Parathyroid adenoma (tissue), 2 donors: ENCODE data around the gene SMPDL3B.

Experiments used
- H2AFZ ChIP-seq: fragments of 300-600 bp; sonication (generic); one replicate; pipeline ENCODE4 v1.7.0; 2017; ENCODE audit warnings: antibody characterized with exemption, mild to moderate bottlenecking
- H3K27ac ChIP-seq: fragments of 300-600 bp; sonication (generic); one replicate; pipeline ENCODE4 v1.7.0; 2017
- H3K27me3 ChIP-seq: fragments of 300-600 bp; sonication (generic); one replicate; pipeline ENCODE4 v1.7.0; 2017; ENCODE audit warnings: low read length; ENCODE audit not compliant: control insufficient read depth, insufficient read depth
- H3K36me3 ChIP-seq: fragments of 300-600 bp; sonication (generic); one replicate; pipeline ENCODE4 v1.7.0; 2017; ENCODE audit warnings: low read length; ENCODE audit not compliant: control insufficient read depth, insufficient read depth
- H3K4me1 ChIP-seq: fragments of 300-600 bp; sonication (generic); one replicate; pipeline ENCODE4 v1.7.0; 2017; ENCODE audit warnings: control low read depth
- H3K4me2 ChIP-seq: fragments of 300-600 bp; sonication (generic); one replicate; pipeline ENCODE4 v1.7.0; 2017; ENCODE audit warnings: low read length
- H3K4me3 ChIP-seq: fragments of 300-600 bp; sonication (generic); one replicate; pipeline ENCODE4 v1.7.0; 2017; ENCODE audit warnings: low read depth, low read length
- H3K79me2 ChIP-seq: fragments of 300-600 bp; sonication (generic); one replicate; pipeline ENCODE4 v1.7.0; 2017; ENCODE audit warnings: control low read depth
- H3K9ac ChIP-seq: fragments of 300-600 bp; sonication (generic); one replicate; pipeline ENCODE4 v1.7.0; 2017; ENCODE audit warnings: mild to moderate bottlenecking
- H3K9me3 ChIP-seq: fragments of 300-600 bp; sonication (generic); one replicate; pipeline ENCODE4 v1.7.0; 2017; ENCODE audit warnings: low read length; ENCODE audit not compliant: control insufficient read depth
- CTCF ChIP-seq: fragments of 300-600 bp; sonication (generic); IDR thresholded peaks from one replicate; pipeline ENCODE4 v1.7.0; 2017; ENCODE audit warnings: antibody characterized with exemption, mild to moderate bottlenecking
- donor health status: primary hyperparathyroidism.

Gene SMPDL3B

GRCh38 chr1:27937524-27937836 lies 2.7 kb downstream of the SMPDL3B start:
- Histone ChIP-seq H3K9me3 (no peaks in the 10 kb centered on the region), H3K4me2 (no peak overlapping the region), H3K9ac (no peak overlapping the region), H2AFZ (no peak overlapping the region), H3K4me1 (peaks cover 2% of the 10 kb centered on the region), H3K27me3 (no peaks in the 10 kb centered on the region), H3K27ac (no peak overlapping the region), H3K36me3 (no peaks in the 10 kb centered on the region), H3K79me2 (no peaks in the 10 kb centered on the region), H3K4me3 (no peak overlapping the region)
- TF ChIP-seq CTCF = no peak

- H3K79me2 ChIP-seq = no peaks in the 10 kb centered on the region
- no peak for TF ChIP-seq CTCF
- no peak overlapping the region for H3K9ac ChIP-seq
- H3K27me3 ChIP-seq = no peaks in the 10 kb centered on the region
- H3K27ac ChIP-seq = no peak overlapping the region
- peaks cover 2% of the 10 kb centered on the region for H3K4me1 ChIP-seq
- no peak overlapping the region for H2AFZ ChIP-seq
- H3K4me2 ChIP-seq = no peak overlapping the region
- H3K4me3 ChIP-seq = no peak overlapping the region
- no peaks in the 10 kb centered on the region for H3K9me3 ChIP-seq
- H3K36me3 ChIP-seq = no peaks in the 10 kb centered on the region
Observed at GRCh38 chr1:27938488-27938887, 3.7 kb downstream of the SMPDL3B start.

GRCh38 chr1:27940297-27940696 lies 5.5 kb downstream of the SMPDL3B start:
- H3K27ac ChIP-seq = no peak overlapping the region
- no peaks in the 10 kb centered on the region for H3K4me1 ChIP-seq
- no peaks in the 10 kb centered on the region for H3K36me3 ChIP-seq
- H3K27me3 ChIP-seq = no peaks in the 10 kb centered on the region
- no peak overlapping the region for H2AFZ ChIP-seq
- H3K9me3 ChIP-seq = no peaks in the 10 kb centered on the region
- no peak overlapping the region for H3K9ac ChIP-seq
- no peak for TF ChIP-seq CTCF
- H3K4me2 ChIP-seq = no peak overlapping the region
- no peaks in the 10 kb centered on the region for H3K79me2 ChIP-seq
- no peak overlapping the region for H3K4me3 ChIP-seq

- no peaks in the 10 kb centered on the region for H3K79me2 ChIP-seq
- H3K4me1 ChIP-seq = no peaks in the 10 kb centered on the region
- no peak overlapping the region for H3K4me3 ChIP-seq
- no peaks in the 10 kb centered on the region for H3K27me3 ChIP-seq
- no peaks in the 10 kb centered on the region for H3K9me3 ChIP-seq
- H3K27ac ChIP-seq = no peak overlapping the region
- H3K36me3 ChIP-seq = no peaks in the 10 kb centered on the region
- H2AFZ ChIP-seq = no peak overlapping the region
- no peak overlapping the region for H3K4me2 ChIP-seq
- H3K9ac ChIP-seq = no peak overlapping the region
- no peak for TF ChIP-seq CTCF
Observed at GRCh38 chr1:27940870-27941560, 6.2 kb downstream of the SMPDL3B start.
